Measurements from ENCODE around the gene PNLIPRP2.

DNA sequence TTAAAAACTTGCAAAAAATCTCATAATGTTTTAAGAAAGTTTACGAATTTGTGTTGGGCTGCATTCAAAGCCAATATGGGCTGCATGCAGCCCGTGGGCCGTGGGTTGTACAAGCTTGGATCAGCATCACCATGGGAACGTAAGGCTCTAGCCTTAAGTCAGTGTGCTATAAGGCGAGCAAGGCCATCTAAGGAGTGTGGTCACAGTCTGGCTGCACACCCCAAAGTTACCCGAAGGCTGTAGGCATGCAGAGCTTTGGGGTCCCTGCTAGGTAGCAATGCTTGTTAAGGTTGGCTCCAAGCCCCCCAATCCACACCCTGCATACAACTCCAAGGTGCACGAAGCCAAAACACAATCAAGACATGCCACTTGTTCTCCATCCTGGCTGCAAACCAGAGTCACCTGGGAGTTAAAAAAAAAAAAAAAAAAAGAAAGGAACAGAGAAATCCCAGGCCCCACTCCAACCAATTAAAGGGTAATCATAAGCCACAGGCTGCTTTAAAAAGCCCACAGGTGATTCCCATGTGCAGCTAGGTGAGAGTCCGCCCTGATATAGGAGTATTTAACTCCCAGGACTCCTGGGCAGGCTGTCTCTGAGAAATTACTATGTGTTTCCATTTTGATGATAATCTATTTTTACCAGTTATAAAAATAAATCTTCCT, 8.5 kb upstream of the PNLIPRP2 start:
- TF ChIP-seq CTCF (IDR thresholded peaks at IDR 0.05) (no peak), POLR2A (IDR thresholded peaks at IDR 0.05) (no peak)

Data from esophagus squamous epithelium (tissue), 4 donors.